ENCODE data around the gene DRC7. TPM values are rescaled to one million over a fixed set of nuclear protein-coding genes. Genes with fewer than 3 reads are reported as not detected.

The DRC7 gene
- total and polyA plus RNA-seq, 10 of the 15 experiments (the other 5 are each of a cell fraction or from before 2014, with no cell fraction given): 0.06 to 0.49 (median 0.14) TPM; not detected in 4

DNA sequence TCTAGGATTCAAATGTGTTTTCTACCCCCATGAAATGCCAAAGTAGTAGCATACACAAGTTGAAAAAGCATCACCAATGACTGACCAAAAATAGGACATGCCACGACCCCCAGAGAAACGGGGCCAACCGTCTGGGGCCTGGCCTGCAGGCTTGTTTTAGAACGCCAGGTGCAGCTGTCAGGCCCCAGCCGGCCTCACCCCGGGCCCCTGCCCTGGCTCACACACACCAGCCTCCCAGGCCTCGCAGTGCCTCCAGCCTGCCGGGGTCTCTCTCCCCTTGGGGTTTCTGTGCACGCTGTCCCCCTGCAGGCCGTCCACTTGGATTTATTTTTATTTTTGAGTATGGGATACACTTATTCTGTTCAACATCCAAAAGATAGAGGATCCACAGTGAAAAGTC is 48.9 kb downstream of the DRC7 start (continued):
- TF ChIP-seq, protein P1, sequence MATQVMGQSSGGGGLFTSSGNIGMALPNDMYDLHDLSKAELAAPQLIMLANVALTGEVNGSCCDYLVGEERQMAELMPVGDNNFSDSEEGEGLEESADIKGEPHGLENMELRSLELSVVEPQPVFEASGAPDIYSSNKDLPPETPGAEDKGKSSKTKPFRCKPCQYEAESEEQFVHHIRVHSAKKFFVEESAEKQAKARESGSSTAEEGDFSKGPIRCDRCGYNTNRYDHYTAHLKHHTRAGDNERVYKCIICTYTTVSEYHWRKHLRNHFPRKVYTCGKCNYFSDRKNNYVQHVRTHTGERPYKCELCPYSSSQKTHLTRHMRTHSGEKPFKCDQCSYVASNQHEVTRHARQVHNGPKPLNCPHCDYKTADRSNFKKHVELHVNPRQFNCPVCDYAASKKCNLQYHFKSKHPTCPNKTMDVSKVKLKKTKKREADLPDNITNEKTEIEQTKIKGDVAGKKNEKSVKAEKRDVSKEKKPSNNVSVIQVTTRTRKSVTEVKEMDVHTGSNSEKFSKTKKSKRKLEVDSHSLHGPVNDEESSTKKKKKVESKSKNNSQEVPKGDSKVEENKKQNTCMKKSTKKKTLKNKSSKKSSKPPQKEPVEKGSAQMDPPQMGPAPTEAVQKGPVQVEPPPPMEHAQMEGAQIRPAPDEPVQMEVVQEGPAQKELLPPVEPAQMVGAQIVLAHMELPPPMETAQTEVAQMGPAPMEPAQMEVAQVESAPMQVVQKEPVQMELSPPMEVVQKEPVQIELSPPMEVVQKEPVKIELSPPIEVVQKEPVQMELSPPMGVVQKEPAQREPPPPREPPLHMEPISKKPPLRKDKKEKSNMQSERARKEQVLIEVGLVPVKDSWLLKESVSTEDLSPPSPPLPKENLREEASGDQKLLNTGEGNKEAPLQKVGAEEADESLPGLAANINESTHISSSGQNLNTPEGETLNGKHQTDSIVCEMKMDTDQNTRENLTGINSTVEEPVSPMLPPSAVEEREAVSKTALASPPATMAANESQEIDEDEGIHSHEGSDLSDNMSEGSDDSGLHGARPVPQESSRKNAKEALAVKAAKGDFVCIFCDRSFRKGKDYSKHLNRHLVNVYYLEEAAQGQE (IDR thresholded peaks at IDR 0.05; ENCODE audit: low read depth, low read length): no peak

DNA sequence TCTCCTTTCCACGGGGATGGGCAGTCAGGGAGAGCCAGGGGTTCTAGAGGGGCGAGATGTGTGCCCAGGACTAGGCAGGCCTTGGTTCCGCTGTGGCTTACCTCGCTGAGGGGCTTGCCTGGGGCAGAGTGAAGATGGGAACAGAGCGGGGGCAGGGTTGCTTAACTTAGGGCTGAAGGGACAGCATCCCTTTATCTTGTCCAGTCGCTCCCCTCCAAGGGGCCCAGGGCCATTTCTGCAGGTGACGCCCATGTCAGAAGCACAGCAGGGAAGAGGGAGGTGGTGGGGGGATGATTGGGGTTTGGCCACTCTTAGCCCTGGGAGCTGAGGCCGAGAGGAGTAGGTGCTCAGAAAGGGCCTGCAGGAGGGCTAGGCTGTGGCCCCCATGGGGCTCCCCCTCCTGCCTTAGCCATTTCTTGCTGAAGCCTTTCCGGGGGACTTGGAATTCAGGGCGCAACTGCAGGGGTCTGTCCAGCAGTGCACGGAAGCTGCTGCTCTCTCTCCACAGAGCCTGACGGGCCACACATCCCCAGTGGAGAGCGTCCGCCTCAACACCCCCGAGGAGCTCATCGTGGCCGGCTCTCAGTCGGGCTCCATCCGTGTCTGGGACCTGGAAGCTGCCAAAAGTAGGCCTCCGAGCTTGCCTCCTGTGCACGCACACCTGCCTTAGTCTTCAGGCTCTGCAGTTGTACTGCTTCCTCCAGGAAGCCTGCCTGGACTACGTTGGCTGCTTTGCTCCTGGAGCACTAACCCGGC is 49.5 kb downstream of the DRC7 start:
- POLR2A ChIA-PET: no interaction called here
- no TSS peak for BruUV-seq (replicated peaks)
- no peak overlapping the region for H3K27ac ChIP-seq (ENCODE audit: control insufficient read depth, insufficient read depth)
- SMC1A ChIA-PET (ENCODE audit: uncharacterized antibody, unreplicated experiment): no interaction called here
- 90% methylated on average over 23 of the region's 23 CpGs for WGBS (ENCODE audit: insufficient coverage, insufficient replicate concordance, low lambda C conversion rate, missing lambda C conversion rate)
- no peaks in the 10 kb centered on the region for H3K9me3 ChIP-seq (replicated peaks; ENCODE audit: control insufficient read depth, insufficient read depth, low read length)
- H3K4me1 ChIP-seq (ENCODE audit: control insufficient read depth, insufficient read depth, low read length): no peaks in the 10 kb centered on the region
- no peak for TF ChIP-seq SMARCA5 (IDR thresholded peaks at IDR 0.05)
- TF ChIP-seq RCOR1 (conservative IDR thresholded peaks at IDR 0.05; ENCODE audit: low read depth, low read length): no peak
- no peak for TF ChIP-seq EED (IDR thresholded peaks at IDR 0.05; ENCODE audit: low read depth)
- TF ChIP-seq SREBF2 (IDR thresholded peaks at IDR 0.05; ENCODE audit: low read length): no peak
- no peak for TF ChIP-seq ASH2L (IDR thresholded peaks at IDR 0.05; ENCODE audit: borderline replicate concordance, low read depth)
- no peak for TF ChIP-seq ZNF217 (IDR thresholded peaks at IDR 0.05)
- TF ChIP-seq RAD21 (IDR thresholded peaks at IDR 0.05; ENCODE audit: insufficient read depth, low read depth, low read length): no peak
- TF ChIP-seq SUZ12 (IDR thresholded peaks at IDR 0.05; ENCODE audit: unreplicated experiment): no peak
- TF ChIP-seq CHD1 (IDR thresholded peaks at IDR 0.05; ENCODE audit: low read depth, low read length): no peak
- no peak for TF ChIP-seq PML (IDR thresholded peaks at IDR 0.05; ENCODE audit: low read length)
- TF ChIP-seq, protein P2, sequence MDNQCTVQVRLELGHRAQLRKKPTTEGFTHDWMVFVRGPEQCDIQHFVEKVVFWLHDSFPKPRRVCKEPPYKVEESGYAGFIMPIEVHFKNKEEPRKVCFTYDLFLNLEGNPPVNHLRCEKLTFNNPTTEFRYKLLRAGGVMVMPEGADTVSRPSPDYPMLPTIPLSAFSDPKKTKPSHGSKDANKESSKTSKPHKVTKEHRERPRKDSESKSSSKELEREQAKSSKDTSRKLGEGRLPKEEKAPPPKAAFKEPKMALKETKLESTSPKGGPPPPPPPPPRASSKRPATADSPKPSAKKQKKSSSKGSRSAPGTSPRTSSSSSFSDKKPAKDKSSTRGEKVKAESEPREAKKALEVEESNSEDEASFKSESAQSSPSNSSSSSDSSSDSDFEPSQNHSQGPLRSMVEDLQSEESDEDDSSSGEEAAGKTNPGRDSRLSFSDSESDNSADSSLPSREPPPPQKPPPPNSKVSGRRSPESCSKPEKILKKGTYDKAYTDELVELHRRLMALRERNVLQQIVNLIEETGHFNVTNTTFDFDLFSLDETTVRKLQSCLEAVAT (IDR thresholded peaks at IDR 0.05): no peak
- no peak for TF ChIP-seq FOXM1 (IDR thresholded peaks at IDR 0.05; ENCODE audit: low read depth, low read length)
- TF ChIP-seq SUPT20H (IDR thresholded peaks at IDR 0.05; ENCODE audit: borderline replicate concordance, control insufficient read depth, low read depth, low read length): no peak
- TF ChIP-seq ZNF207 (IDR thresholded peaks at IDR 0.05; ENCODE audit: borderline replicate concordance): no peak
- no peak overlapping the region for H2AFZ ChIP-seq (ENCODE audit: control insufficient read depth, low read depth, low read length)
- no peaks in the 10 kb centered on the region for H3K79me2 ChIP-seq (ENCODE audit: control insufficient read depth, insufficient read depth, low read length)
- H3K27me3 ChIP-seq (replicated peaks in 1 of 2; ENCODE audit: control insufficient read depth in 2 of 2, insufficient read depth in 2 of 2, low read length in 1 of 2): no peaks in the 10 kb centered on the region
- intact Hi-C loops (cut with micrococcal nuclease; ENCODE audit: unreplicated experiment): no loop called here
- FAIRE-seq (no peak), ATAC-seq (no peak), DNase-seq (ENCODE audit: low read depth, low spot score) (no peak)
- H3K4me2 ChIP-seq (ENCODE audit: control insufficient read depth, insufficient read depth): no peak overlapping the region
- no peak overlapping the region for H3K9ac ChIP-seq (ENCODE audit: control insufficient read depth, insufficient read depth, low read length)
- no peak overlapping the region for H3K4me3 ChIP-seq
- RAD21 ChIA-PET (ENCODE audit: unreplicated experiment): no interaction called here
- in situ Hi-C loops (cut with MboI): no loop called here
- CTCF ChIA-PET: no interaction called here
- H3K36me3 ChIP-seq (ENCODE audit: control insufficient read depth in 2 of 2, insufficient read depth in 2 of 2, low read length in 1 of 2): 0 out of 4 replicates have a peak, but pooled peaks cover 0 to 2% of the 10 kb centered on the region in 2 experiments
- no peaks in the 10 kb centered on the region for H4K20me1 ChIP-seq (ENCODE audit: control insufficient read depth, insufficient read depth)
